Measurements from ENCODE around the gene MEN1. TPM values are rescaled to one million over a fixed set of nuclear protein-coding genes. Genes with fewer than 3 reads are reported as not detected.

MEN1 gene
- total RNA-seq, 1 experiment from 2014 or later: 32.7 TPM

- Mint-ChIP-seq H3K9me3 (ENCODE audit: unreplicated experiment) (no peaks in the 10 kb centered on the region), H3K4me1 (ENCODE audit: low read depth, unreplicated experiment) (peaks cover 18% of the 10 kb centered on the region), H3K4me3 (ENCODE audit: unreplicated experiment) (peak overlapping the region; percentile 88), H3K36me3 (ENCODE audit: insufficient read depth, unreplicated experiment) (peaks cover 32% of the 10 kb centered on the region), H3K27ac (ENCODE audit: unreplicated experiment) (peak overlapping the region; percentile 92), H3K27me3 (ENCODE audit: insufficient read depth, unreplicated experiment) (no peaks in the 10 kb centered on the region)
- Histone ChIP-seq H3K36me3 (ENCODE audit: control insufficient read depth, insufficient read depth, low read length) (peaks cover 8% of the 10 kb centered on the region), H3K4me1 (peaks cover 23% of the 10 kb centered on the region), H3K4me3 (ENCODE audit: low read depth, low read length) (no peak overlapping the region), H3K9me3 (no peaks in the 10 kb centered on the region), H3K27me3 (replicated peaks; ENCODE audit: control insufficient read depth, insufficient read depth, low read length) (no peaks in the 10 kb centered on the region)
- peak; percentile 83 to 90 for DNase-seq
- no TSS peak for BruUV-seq (replicated peaks)
- TF ChIP-seq CTCF (IDR thresholded peaks at IDR 0.05; ENCODE audit: insufficient read depth in 1 of 2, low read depth in 1 of 2, low read length in 1 of 2, severe bottlenecking in 1 of 2, unreplicated experiment in 1 of 2): no peak
- intact Hi-C loops (cut with micrococcal nuclease; ENCODE audit: unreplicated experiment): loop anchor here (1.0 to 5.0 kb wide), 3 partner anchors 31 to 64 kb away; partner anchors contain the start of genes MAP4K2, MEN1 and SF1
- ChIA-PET POLR2A (interaction anchor here (0.6 to 1.9 kb wide), 3 partner anchors 56 to 65 kb away, joined by 5 to 13 read pairs (median 7); partner anchors contain the start of gene SF1), CTCF (interaction anchor here (0.6 to 1.3 kb wide), 6 partner anchors 31 to 720 kb away, joined by 3 to 9 read pairs (median 4); partner anchors contain the start of genes MEN1 and SF1)
Measured at GRCh38 chr11:64841592-64842365, 31.4 kb upstream of the MEN1 start.

- Mint-ChIP-seq H3K4me3 (ENCODE audit: unreplicated experiment) (no peak overlapping the region), H3K27me3 (ENCODE audit: insufficient read depth, unreplicated experiment) (no peaks in the 10 kb centered on the region), H3K9me3 (ENCODE audit: unreplicated experiment) (no peaks in the 10 kb centered on the region), H3K27ac (ENCODE audit: unreplicated experiment) (peak overlapping the region; percentile 6), H3K4me1 (ENCODE audit: low read depth, unreplicated experiment) (peaks cover 16% of the 10 kb centered on the region), H3K36me3 (ENCODE audit: insufficient read depth, unreplicated experiment) (peaks cover 30% of the 10 kb centered on the region)
- no peak for DNase-seq
- ChIA-PET POLR2A (no interaction called here), CTCF (no interaction called here)
- intact Hi-C loops (cut with micrococcal nuclease; ENCODE audit: unreplicated experiment): loop anchor here (5.0 kb wide), 2 partner anchors 38 to 63 kb away; partner anchors contain the start of genes MAP4K2 and SF1
- Histone ChIP-seq H3K27me3 (replicated peaks; ENCODE audit: control insufficient read depth, insufficient read depth, low read length) (no peaks in the 10 kb centered on the region), H3K9me3 (no peaks in the 10 kb centered on the region), H3K4me1 (peaks cover 20% of the 10 kb centered on the region), H3K4me3 (ENCODE audit: low read depth, low read length) (no peak overlapping the region), H3K36me3 (ENCODE audit: control insufficient read depth, insufficient read depth, low read length) (peaks cover 9% of the 10 kb centered on the region)
- no TSS peak for BruUV-seq (replicated peaks)
- TF ChIP-seq CTCF (IDR thresholded peaks at IDR 0.05; ENCODE audit: insufficient read depth in 1 of 2, low read depth in 1 of 2, low read length in 1 of 2, severe bottlenecking in 1 of 2, unreplicated experiment in 1 of 2): no peak
Measured at GRCh38 chr11:64839887-64840782, 29.8 kb upstream of the MEN1 start.

- peaks cover 9% of the 10 kb centered on the region for H3K36me3 ChIP-seq (ENCODE audit: control insufficient read depth, insufficient read depth, low read length)
- Mint-ChIP-seq H3K27ac (ENCODE audit: unreplicated experiment) (peak overlapping the region; percentile 6), H3K27me3 (ENCODE audit: insufficient read depth, unreplicated experiment) (no peaks in the 10 kb centered on the region), H3K9me3 (ENCODE audit: unreplicated experiment) (no peaks in the 10 kb centered on the region), H3K36me3 (ENCODE audit: insufficient read depth, unreplicated experiment) (peaks cover 26% of the 10 kb centered on the region), H3K4me3 (ENCODE audit: unreplicated experiment) (no peak overlapping the region), H3K4me1 (ENCODE audit: low read depth, unreplicated experiment) (peaks cover 11% of the 10 kb centered on the region)
- ChIA-PET CTCF (no interaction called here), POLR2A (no interaction called here)
- no peaks in the 10 kb centered on the region for H3K9me3 ChIP-seq
- H3K4me3 ChIP-seq (ENCODE audit: low read depth, low read length): no peak overlapping the region
- peaks cover 20% of the 10 kb centered on the region for H3K4me1 ChIP-seq
- intact Hi-C loops (cut with micrococcal nuclease; ENCODE audit: unreplicated experiment): no loop called here
- H3K27me3 ChIP-seq (replicated peaks; ENCODE audit: control insufficient read depth, insufficient read depth, low read length): no peaks in the 10 kb centered on the region
- DNase-seq: no peak
- BruUV-seq (replicated peaks): no TSS peak
- no peak for TF ChIP-seq CTCF (IDR thresholded peaks at IDR 0.05; ENCODE audit: insufficient read depth in 1 of 2, low read depth in 1 of 2, low read length in 1 of 2, severe bottlenecking in 1 of 2, unreplicated experiment in 1 of 2)
Measured at GRCh38 chr11:64839335-64839734, 29.0 kb upstream of the MEN1 start.

All from Caco-2 (cell line).